Measurements from ENCODE around the gene UQCRC1.

Gene UQCRC1

DNA sequence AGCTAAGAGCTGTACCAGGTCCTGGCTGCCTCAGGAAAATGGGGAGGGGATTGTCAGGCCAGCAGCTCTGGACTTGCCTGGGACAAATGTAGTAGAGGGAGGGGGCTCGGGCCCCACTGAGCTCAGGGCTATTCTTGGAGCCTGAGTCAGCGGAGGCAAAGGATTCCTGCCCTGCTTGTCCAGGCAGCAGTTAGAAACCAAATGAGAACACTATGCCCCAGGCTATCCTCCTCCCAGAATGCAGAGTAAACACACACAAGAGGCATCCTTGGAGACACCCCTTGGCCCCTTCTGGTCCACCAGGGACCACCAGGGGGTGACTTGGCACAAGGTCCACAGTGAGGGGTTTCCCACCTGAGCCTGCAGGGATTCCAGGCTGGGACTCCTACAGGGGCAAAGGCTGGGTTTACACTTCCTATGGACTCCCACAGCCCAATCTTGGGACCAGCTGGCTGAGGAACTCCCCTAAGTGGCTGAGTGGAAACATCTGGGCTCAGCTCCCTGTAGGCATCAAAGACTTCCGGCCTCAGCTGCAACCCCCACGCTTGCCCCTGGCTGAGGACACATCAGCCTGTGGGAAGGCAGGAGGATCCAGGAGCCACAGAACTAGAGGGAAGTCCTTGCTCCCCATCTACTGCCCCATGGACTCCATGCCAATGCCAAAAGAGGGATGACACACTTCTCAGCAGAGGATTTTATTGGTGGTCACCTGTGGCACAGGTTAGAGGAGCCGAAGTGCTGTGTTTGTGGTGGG lies 10.9 kb downstream of the UQCRC1 start:
- no peak for DNase-seq

DNA sequence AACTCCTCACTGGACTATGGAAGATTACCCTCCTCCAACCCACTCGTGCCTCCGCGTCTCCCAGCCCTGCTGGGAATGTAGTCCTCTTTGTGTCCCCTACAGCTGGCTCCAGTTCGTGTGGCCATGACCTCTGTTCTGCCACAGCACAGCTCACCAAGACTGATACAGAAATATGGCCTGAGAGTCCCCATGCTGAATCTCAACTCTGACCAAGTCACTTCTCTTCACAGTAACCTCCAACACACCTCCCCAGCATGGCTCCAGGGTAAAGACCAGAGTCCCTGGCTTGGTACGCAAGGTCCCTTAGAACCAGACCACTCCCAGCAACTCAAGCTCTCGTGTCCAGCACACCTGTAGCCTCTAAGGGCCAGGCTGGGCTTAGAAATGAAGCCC lies 12.0 kb downstream of the UQCRC1 start:
- DNase-seq, result no peak

DNA sequence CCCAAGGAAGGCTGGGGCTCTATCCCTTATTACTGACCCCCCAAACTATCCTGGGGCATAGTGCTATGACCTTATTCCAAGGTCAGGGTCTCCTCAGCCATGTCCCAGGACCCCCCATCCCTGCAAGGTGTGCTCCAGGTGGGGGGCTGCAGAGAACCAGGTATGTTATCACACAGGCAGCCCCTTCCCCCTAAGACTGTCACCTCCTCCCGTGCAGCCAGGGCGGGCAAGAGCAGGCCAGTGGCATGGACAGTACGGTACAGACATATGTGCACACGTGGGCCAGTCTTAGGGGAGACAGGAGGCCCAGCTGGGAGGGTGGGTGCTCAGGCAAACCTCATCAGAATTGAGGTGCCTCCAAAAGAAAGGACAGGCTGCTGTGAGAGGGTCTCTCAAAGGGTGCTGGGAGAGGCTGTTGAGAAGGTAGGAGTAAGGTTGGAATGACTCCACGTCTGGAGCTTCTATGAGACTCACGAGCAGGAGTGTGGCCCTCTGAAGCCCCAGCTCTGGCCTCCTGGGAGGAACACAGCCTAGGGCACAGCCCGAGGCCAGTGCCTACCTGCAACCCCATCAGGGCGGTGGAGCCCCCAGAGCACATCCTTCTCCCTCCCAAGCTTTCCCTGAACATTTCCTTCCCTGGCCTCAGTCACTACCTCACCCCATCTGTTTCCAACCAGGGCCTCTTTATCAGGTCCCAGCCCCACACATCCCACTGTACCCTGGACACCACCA lies 12.6 kb downstream of the UQCRC1 start:
- DNase-seq, result no peak

DNA sequence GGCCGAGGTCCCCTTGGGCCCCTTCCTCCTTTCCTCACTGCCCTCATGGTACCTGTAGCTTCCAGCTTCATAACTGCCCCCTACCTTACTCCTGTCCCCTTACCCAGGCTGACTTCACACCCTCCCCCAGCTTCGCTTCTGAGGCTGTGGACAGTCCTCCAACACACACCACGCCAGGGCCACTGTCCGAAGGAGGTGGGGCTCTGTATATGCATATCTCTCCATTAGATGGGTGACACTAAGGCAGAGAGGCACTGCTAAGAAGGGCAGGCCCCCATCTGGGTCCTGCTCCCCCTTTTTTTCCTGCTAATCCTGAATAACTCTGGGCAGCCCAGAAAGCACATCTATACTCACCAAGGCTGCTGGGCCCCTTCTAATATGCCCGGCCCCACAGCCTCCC lies 13.3 kb downstream of the UQCRC1 start:
- no peak for DNase-seq

DNA sequence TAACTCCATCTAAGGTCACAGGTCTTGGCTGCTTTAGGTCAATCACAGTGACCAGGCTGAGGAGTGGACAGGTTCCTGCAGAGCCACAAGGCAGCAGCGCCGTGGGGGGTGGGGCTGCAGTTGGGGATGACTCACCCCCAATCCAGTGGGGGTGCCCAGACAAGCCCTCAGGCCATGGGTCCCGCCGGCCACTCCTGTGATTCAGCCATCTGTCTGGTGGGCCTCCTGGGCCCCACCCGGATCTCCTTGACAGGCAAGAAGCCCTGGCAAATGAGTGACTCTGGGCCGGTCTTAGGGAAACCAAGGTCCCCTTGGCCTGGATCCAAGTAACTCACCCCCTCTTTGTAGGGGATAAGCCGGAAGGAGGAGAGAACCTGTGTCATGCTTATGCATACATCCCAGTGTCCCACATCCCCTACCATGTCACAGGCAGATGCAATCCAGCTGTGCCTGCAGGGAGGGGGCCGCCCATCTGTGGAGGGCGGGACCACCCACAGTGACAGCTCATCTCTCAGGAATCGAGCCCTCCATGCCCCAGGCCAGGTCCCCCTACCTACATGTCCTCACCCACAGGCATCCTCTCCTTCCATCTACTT lies 13.8 kb downstream of the UQCRC1 start:
- no peak for DNase-seq

DNA sequence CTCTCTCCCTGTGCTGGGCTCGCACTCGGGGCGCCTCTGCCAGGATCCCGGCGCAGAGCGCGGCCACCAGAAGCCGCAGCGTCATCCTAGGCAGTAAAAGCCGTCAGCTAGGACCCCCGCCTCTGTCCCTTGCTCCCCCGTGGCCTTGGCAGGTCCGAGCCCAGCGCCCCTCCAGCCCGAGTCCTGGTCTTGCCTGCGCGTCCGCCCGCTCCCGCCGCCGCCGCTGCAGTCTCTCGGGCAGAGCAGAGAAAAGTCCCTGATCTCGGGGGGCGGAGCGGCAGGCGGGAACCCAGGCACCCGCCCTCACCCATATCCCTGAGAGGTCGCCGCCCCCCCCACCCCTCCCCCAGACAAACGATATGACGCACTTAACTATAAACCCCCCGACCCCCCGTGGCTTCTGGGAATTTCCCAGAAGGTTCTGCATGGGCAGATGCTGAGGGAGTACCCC lies 14.3 kb downstream of the UQCRC1 start, which contains the start of gene COL7A1:
Gene COL7A1 (minus strand): TSS at position 255 of the 451 bp plus-strand sequence. CDS start 170 bp downstream, at position 85.
- no peak for DNase-seq

DNA sequence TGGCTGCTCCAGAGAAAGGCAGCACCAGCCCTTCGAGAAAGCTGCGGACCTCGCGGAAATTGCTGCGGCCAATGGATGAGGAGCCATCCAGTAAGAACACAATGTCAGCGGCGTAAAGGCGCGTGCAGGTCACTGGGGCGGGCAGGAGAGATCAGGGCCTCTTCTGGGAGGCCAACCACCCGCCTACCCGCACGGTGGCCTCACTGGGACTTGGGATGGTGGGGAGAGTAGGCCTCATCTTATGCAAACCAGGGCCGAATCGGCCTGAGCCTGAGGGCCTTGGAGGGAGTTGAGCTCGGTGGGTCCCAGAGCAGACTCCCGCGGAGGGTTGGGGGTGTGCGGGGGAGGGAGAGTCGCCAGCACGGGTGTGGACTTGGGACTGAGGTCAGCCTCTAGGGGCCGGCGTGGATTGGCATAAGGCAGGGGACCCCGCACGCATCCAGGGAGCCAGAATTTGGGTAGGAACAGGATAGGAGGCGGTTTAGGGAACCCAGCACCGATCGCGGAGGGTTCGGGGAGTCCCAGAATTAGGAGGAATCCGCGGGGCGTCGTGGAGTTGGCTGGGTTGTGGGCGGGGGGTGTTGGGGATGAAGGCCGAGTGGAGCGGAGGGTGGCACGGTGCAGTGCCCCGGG lies 14.9 kb downstream of the UQCRC1 start:
- DNase-seq, result no peak

DNA sequence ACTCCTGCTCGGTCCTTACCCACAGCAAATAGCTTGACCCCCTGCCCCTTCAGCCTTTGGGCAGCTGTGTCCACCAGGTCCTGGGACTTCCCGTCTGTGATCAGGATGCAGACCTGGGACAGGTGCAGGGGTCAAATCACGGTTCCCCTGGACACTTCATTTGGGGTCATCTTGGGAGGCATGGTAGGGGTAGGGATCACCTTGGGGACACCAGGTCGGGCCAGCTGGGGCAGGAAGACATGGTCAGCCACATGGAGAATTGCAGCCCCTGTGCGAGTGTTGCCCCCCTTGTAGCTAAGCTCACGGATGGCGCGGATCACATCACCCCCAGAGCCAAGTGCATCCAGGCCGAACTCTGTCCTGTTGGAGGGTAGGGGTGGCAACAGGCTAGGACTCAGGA lies 16.1 kb downstream of the UQCRC1 start:
- DNase-seq, result no peak

DNA sequence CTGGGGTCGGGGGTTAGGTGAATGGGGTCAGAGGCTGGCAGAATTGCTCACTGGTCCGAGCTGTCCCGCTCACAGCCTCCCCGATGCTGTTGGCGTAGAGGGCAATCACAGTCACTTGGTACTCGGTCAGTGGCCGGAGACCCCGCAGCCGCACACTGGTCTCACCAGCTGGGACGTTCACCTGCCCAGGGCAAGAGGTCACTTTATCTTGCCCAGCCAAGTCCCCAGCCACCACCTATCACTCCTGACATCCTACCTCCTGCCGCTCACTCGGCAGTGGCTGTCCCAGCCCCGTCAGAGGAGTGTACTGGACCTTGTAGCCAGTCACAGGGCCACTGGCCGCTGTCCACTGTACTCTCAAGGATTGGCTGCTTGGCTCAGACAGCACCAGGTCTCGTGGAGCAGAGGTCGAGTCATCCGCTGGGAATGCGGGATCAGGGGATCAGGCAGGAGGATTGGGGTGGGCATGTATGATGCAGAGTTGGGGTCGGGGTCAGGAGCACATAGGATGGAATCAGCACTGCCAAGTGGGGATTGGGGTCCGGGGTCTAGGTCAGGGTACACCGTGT lies 16.8 kb downstream of the UQCRC1 start:
- no peak for DNase-seq

DNA sequence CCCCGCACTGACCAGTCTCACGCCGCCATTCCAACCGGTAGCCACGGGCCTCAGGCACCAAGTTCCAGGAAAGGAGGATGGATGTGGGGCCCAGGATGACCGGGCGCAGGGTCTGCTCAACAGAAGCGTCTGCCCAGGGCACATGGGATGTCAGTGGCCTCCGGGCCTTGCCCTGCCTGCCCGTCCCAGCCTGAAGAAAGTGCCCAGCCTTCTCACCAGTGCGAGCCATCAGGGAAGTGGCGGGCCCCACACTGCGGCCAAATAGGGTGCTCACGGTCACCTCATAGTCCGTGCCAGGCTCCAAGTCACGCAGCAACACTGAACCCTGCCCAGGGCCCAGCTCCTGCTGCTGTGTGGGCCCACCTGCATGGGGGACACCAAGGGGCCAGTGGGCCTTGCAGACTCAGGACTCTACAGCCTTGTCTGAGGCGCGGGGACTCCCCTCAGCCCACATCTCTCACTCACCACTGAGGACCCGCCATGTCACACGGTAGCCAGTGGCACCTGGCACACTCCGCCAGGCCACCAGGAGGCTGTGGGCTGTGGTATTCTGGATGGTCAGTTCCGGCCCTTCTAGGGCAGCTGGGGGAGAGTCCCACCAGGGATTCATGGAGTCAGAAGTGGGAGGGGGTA lies 17.4 kb downstream of the UQCRC1 start:
- no peak for DNase-seq

DNA sequence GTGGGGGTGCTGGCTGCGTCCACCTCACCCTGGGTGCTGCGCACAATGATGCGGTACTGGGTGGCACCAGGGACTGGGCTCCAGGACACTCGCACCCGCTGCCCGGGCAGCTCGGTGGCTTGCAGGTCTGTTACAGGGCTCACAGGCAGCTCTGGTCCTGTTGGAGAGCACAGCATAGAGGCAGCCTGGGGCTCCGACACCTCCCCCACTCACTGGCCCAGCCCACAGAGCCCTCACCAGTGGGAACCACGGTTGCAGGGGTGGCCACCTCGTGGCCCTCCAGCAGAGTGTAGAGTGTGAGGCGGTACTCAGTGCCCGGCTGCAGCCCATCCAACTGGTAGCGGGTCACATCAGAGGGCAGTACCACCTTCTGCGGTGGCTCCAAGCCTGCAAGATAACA lies 18.0 kb downstream of the UQCRC1 start:
- no peak for DNase-seq

DNA sequence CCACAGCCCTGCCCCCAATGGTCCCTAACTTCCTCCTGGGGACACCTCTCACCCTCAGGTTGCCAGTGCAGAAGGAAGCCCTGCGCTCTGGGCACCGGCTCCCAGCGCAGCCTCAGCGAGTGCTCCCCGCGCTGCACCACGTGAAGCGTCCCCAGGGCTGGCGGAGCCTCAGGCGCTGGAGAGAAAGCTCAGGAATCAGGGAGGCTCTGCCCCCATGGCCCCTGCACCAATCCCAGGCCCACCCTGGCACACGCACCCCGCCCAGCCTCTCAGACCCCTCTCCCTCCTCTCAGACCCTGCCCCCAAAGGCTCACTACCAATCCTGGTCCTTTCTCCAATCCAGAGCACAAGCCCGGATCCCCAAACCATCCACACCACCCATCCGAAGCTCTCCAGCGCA lies 21.2 kb downstream of the UQCRC1 start:
- DNase-seq, result no peak

DNA sequence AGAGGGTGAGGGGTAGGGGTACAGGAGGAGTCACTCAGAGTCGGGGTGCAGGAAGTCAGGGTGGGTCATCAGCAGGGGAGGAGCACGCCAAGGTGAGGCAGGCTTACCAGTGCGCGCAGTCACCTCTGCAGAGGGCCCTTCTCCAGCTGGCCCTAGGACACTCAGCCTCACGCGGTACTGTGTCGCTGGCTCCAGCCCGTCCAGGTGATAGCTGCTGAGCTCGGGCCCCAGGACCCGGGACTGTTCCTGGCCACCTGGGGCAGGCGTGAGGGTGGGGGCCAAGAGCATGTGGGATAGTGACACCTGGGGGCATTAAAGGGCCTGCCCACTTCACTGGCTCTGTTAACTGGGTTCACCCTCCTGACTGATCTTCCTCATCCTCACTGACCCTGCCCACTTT lies 21.8 kb downstream of the UQCRC1 start:
- DNase-seq, result no peak

DNA sequence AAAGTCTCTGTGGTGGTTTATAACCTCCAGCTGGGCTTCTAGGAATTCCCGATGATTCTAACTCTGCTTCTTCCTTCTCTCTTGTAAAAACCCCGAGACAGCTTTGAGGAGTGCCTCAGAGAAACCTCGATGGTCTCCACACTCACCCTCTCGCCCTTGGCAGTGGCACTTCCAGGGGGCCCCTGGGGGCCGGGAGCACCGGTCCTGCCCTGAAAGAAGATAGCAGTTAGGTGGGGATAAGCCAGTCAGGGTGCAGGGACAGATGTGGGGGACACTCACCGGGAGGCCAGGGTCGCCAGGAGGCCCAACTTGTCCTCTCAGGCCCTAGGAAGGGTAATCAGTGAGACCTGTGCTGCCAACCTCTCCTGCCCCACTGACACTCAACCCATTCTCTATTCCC lies 24.0 kb downstream of the UQCRC1 start:
- no peak for DNase-seq

DNA sequence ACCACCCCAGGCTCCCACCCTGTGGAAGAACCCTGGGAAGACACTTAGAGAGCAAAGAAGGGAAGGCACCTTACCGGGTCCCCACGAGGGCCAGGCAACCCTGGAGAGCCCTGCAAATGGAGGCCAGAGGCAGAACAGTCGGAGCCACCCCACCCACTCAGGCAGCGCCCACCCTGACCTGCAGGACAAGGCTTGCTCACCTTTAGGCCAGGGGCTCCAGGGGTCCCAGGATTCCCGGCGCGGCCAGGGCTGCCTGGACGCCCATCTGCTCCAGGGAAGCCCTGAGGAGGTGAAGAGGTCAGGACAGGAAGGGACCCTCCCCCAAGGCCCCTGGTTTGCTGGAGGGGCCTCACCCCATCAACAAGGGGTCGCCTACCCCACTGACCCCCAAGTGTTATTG lies 24.6 kb downstream of the UQCRC1 start:
- no peak for DNase-seq

DNA sequence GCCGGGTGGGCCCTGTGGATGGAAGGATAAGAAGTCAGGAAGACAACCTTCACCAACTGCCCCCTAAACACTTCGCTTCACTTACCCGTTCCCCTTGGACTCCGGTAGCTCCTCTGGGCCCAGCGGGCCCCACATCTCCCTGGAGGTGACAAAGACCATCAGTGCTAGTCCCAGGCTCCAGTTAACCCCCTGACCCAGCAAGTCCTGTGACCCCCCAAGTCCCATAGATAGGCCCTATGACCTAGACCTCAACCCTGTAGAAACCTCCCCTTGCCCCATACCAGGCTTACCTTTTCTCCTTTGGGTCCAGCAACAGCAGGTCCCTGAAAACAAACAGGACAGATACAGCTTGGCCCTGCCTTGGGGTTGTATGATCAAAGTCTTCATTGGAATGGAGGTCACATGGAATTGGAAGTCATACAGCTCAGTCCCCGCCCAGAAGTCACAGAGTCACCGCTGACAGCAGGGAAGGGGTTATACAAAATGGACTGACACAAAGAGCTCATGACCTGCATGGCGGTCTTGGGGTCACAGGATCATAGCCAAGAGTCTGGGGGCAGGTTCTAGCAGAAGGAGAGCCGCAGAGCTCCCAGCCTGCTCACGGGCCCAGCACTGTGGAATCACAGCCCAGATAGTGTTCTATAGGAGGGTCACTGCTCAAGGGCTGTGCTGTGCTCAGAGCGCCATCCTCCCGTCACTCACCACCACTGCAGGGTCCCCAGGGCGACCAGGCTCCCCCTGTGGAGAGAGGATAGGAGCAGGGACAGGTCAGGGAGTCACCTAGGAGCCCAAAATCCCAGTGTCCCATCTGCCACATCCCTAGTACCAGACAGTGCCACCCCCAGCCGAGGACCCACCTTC lies 27.6 kb downstream of the UQCRC1 start:
- no peak for DNase-seq

DNA sequence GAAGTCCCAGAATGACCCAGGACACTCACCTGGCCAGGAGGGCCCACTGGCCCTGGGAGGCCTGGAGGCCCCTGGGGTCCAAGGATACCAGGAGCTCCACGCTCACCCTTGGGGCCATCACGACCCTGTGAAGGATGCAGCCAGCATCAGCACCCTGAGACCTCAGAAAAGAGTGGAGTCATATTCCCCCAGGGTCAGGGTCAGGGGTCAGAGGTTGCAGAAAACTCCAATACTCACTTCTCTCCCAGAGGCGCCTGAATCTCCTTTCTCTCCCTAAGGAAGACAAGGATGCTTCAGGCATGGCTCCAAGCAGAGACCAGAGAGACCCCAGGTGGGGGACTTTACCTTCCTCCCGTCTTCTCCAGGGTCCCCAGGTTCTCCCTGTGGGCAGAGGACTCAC lies 32.8 kb downstream of the UQCRC1 start:
- no peak for DNase-seq

DNA sequence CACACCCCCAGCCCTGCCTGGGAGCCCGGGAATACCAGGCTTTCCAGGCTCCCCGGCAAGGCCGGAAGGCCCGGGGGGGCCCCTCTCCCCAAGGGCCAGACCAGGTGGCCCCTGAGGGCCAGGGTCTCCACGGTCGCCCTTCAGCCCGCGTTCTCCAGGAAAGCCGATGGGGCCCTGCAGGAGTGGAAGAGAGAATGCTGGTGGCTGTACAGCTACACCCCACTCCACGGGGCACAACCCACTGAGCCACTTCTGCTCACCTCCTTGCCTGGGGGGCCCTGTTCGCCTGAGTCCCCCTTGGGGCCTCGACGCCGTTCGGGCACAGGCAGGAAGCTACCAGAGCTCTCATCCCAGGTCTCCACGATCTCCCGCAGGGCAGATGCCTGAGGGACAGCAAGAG lies 34.1 kb downstream of the UQCRC1 start:
- no peak for DNase-seq

DNA sequence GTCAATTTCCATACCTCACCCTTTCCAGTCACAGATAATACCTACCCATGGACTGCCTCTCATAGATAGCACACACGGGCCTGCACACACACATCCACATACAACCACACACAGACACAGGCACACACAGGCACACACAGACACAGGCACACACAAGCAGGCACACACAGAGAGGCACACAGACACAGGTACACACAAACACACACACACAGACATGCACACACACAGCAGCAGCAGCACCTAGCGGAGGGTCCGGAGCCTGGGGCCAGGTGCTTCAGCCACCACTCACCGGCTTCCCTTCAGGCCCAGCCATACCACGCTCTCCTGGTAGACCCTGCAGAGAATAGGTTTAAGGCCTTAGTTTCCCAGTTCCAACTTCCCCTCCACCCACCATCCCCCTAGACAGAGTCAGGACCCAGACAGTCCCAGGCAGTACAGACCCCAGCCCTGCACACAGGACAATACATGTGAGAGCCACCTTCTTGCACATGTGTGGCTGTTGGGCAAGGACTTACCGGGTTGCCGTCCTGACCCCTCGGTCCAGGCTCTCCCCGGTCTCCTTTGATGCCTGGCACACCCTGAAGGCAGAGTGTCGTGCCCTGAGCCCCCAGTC lies 35.4 kb downstream of the UQCRC1 start:
- no peak for DNase-seq

DNA sequence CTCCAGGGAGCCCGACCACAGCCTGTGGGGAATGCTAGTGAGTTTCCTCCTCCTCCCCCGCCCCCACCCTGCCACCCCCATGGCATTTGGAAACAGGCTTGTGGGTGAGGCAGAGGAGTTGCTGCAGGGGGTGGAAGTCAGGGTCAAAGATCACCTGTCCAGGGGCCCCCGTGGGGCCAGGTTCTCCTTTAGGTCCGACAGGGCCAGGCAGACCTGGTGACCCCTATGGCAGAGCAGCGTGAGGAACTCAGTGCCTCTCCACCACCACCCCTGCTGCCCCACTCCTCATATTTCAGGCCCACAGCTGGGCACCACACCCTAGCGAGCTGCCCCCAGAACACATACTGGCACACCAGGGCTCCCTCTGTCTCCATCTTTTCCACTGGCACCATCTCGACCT lies 36.9 kb downstream of the UQCRC1 start:
- no peak for DNase-seq

DNA sequence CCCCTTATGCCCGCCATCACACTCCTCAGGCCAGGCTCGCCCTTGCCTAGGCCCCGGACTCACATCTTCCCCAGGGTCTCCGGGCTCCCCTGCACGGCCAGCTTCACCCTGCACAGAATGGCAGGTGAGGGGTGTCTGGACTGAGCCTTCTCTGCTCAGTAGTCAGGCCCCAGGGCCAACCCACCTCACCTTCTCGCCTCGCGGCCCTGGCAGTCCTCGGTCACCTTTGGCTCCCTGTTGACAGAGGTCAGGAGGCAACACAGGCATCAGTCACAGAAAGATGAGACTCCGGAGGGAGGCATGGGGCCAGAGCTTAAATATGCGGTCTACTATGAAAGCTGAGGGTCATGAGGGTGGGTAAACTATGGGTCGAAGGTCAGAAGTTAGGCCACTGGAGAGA lies 37.5 kb downstream of the UQCRC1 start:
- no peak for DNase-seq
